ENCODE results near the gene DLL3. TPM values are rescaled to one million over a fixed set of nuclear protein-coding genes. Genes with fewer than 3 reads are reported as not detected.

DLL3 gene
- total RNA-seq, 1 donor = not detected

DNA sequence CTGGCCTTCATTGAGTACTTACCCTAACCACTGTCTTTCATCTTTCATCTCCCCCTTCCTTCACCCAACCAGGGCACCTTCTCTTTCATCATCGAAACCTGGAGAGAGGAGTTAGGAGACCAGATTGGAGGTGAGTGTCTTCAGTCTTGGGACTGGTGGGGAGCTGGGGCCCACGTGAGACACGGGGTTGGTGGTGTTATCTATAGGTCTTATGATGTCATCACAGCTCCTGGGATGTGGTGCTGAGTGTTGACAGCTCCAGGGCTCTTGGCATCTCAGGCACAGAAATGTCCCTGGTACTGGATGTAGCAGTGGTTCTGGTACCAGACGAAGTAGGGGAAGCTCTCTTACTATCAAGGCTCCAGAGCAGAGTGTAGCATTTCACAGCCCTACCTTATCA is 1.8 kb downstream of the DLL3 start:
- Histone ChIP-seq H3K4me3 (ENCODE audit: low read length) (no peak overlapping the region), H3K27me3 (ENCODE audit: insufficient read depth, low read length) (peaks cover 42% of the 10 kb centered on the region), H3K9me3 (ENCODE audit: low read depth, low read length) (no peaks in the 10 kb centered on the region), H3K4me1 (ENCODE audit: insufficient read depth, low read length) (peaks cover 20% of the 10 kb centered on the region)

GRCh38 chr19:39501340-39501739 is 2.6 kb downstream of the DLL3 start:
- Histone ChIP-seq H3K4me1 (ENCODE audit: insufficient read depth, low read length) (peaks cover 20% of the 10 kb centered on the region), H3K27me3 (ENCODE audit: insufficient read depth, low read length) (peaks cover 45% of the 10 kb centered on the region), H3K9me3 (ENCODE audit: low read depth, low read length) (no peaks in the 10 kb centered on the region), H3K4me3 (ENCODE audit: low read length) (no peak overlapping the region)

GRCh38 chr19:39502640-39503417 is 4.1 kb downstream of the DLL3 start:
- Histone ChIP-seq H3K4me1 (ENCODE audit: insufficient read depth, low read length) (peaks cover 26% of the 10 kb centered on the region), H3K27me3 (ENCODE audit: insufficient read depth, low read length) (peaks cover 50% of the 10 kb centered on the region), H3K9me3 (ENCODE audit: low read depth, low read length) (no peaks in the 10 kb centered on the region), H3K4me3 (ENCODE audit: low read length) (no peak overlapping the region)

- H3K4me3 ChIP-seq (ENCODE audit: low read length) = no peak overlapping the region
- H3K9me3 ChIP-seq (ENCODE audit: low read depth, low read length) = no peaks in the 10 kb centered on the region
- peaks cover 12% of the 10 kb centered on the region for H3K4me1 ChIP-seq (ENCODE audit: insufficient read depth, low read length)
- H3K27me3 ChIP-seq (ENCODE audit: insufficient read depth, low read length) = peaks cover 26% of the 10 kb centered on the region
Observed at GRCh38 chr19:39506598-39506943, 7.8 kb downstream of the DLL3 start.

- H3K4me1 ChIP-seq (ENCODE audit: insufficient read depth, low read length) = peaks cover 12% of the 10 kb centered on the region
- peak overlapping the region; percentile 28 for H3K4me3 ChIP-seq (ENCODE audit: low read length)
- H3K27me3 ChIP-seq (ENCODE audit: insufficient read depth, low read length) = peaks cover 27% of the 10 kb centered on the region
- no peaks in the 10 kb centered on the region for H3K9me3 ChIP-seq (ENCODE audit: low read depth, low read length)
Observed at GRCh38 chr19:39506944-39507714, 8.4 kb downstream of the DLL3 start.

DNA sequence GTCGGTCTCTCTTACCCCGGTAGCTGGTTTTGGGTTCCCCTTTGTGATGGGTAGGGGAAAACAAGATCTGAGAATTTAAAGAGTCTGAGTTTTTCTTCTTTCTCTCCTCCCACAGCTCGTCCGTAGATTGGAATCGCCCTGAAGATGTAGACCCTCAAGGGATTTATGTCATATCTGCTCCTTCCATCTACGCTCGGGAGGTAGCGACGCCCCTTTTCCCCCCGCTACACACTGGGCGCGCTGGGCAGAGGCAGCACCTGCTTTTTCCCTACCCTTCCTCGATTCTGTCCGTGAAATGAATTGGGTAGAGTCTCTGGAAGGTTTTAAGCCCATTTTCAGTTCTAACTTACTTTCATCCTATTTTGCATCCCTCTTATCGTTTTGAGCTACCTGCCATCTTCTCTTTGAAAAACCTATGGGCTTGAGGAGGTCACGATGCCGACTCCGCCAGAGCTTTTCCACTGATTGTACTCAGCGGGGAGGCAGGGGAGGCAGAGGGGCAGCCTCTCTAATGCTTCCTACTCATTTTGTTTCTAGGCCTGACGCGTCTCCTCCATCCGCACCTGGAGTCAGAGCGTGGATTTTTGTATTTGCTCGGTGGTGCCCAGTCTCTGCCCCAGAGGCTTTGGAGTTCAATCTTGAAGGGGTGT is 9.1 kb downstream of the DLL3 start:
- Histone ChIP-seq H3K4me1 (ENCODE audit: insufficient read depth, low read length) (peaks cover 11% of the 10 kb centered on the region), H3K4me3 (ENCODE audit: low read length) (no peak overlapping the region), H3K27me3 (ENCODE audit: insufficient read depth, low read length) (peaks cover 28% of the 10 kb centered on the region), H3K9me3 (ENCODE audit: low read depth, low read length) (no peaks in the 10 kb centered on the region)

DNA sequence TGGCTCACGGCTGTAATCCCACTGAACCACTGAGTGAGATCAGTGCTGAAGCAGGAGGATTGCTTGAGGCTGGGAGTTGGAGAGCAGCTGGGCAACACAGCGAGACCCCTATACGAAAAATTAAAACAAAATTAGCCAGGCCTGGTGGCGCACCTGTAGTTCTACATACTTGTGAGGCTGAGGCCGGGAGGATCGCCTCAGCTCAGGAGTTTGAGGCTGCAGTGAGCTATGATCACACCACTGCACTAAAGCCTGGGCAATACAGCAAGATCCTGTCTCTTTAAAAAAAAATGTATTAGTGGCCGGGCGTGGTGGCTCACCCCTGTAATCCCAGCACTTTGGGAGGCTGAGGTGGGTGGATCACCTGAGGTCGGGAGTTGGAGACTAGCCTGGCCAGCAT is 9.9 kb downstream of the DLL3 start:
- Histone ChIP-seq H3K9me3 (ENCODE audit: low read depth, low read length) (no peaks in the 10 kb centered on the region), H3K4me3 (ENCODE audit: low read length) (no peak overlapping the region), H3K4me1 (ENCODE audit: insufficient read depth, low read length) (peaks cover 8% of the 10 kb centered on the region), H3K27me3 (ENCODE audit: insufficient read depth, low read length) (peaks cover 35% of the 10 kb centered on the region)

DNA sequence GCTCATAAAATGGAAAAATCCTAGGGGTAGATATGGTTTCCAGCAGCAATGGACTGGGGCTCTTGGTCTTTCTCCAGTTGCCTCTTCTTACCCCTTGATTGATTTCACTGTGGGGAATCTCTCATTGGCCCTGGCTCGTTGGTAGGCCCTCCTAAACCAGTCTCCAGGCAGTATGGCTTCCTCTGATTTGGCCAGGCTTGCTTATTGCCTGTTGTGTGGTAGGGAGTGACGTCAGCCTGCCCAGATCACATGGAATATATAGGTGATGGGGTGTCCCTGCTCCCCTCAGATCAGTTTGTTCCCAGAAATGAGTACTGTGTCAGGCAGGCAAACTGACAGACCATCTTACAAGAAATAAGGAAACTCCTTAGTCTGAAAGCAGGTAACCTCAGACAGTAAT is 10.5 kb downstream of the DLL3 start:
- H3K9me3 ChIP-seq (ENCODE audit: low read depth, low read length) = no peaks in the 10 kb centered on the region
- no peak overlapping the region for H3K4me3 ChIP-seq (ENCODE audit: low read length)
- peaks cover 8% of the 10 kb centered on the region for H3K4me1 ChIP-seq (ENCODE audit: insufficient read depth, low read length)
- peaks cover 41% of the 10 kb centered on the region for H3K27me3 ChIP-seq (ENCODE audit: insufficient read depth, low read length)

- Histone ChIP-seq H3K27me3 (ENCODE audit: insufficient read depth, low read length) (peaks cover 49% of the 10 kb centered on the region), H3K4me1 (ENCODE audit: insufficient read depth, low read length) (peaks cover 14% of the 10 kb centered on the region), H3K4me3 (ENCODE audit: low read length) (no peak overlapping the region), H3K9me3 (ENCODE audit: low read depth, low read length) (no peaks in the 10 kb centered on the region)
Observed at GRCh38 chr19:39512988-39513387, 14.2 kb downstream of the DLL3 start.

DNA sequence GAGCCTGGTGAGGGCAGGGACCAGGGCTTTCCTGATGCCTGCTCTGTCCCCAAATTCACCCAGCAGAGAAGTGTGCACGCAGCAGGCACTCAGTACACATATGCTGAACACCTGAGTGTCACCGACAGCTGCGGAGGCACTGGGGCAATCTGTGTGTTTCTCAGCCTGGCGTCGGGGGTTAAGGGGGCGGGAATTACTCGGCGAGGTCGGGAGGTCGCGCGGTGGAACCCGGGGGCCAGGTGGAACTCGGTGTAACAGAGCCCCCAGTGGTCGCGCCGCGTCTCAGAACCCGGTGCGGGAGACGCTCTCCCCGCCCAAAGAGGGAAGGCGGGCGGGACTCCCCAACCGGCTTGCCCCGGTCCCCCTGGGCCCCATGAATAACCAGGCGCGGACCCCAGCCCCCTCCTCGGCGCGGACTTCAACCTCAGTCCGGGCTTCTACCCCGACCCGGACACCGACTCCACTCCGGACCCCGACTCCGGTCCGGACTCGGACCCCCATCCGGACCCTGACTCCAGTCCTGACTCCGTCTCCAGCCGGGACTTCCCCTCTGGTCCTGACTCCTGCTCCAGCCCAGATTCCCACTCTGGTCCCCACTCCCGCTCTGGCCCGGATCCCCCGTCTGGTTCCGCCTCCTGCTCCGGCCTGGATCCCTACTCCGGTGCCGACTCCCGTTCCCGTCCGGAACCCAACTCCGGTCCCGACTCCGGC is 16.2 kb downstream of the DLL3 start, which contains the start of gene SELENOV:
SELENOV (plus strand) TSS at position 300 of the 711 bp plus-strand sequence; CDS start at position 374, 74 bp downstream.
- Histone ChIP-seq H3K9me3 (ENCODE audit: low read depth, low read length) (no peaks in the 10 kb centered on the region), H3K27me3 (ENCODE audit: insufficient read depth, low read length) (peaks cover 43% of the 10 kb centered on the region), H3K4me3 (ENCODE audit: low read length) (no peak within 1 kb of the TSS), H3K4me1 (ENCODE audit: insufficient read depth, low read length) (peaks cover 14% of the 10 kb centered on the region)

DNA sequence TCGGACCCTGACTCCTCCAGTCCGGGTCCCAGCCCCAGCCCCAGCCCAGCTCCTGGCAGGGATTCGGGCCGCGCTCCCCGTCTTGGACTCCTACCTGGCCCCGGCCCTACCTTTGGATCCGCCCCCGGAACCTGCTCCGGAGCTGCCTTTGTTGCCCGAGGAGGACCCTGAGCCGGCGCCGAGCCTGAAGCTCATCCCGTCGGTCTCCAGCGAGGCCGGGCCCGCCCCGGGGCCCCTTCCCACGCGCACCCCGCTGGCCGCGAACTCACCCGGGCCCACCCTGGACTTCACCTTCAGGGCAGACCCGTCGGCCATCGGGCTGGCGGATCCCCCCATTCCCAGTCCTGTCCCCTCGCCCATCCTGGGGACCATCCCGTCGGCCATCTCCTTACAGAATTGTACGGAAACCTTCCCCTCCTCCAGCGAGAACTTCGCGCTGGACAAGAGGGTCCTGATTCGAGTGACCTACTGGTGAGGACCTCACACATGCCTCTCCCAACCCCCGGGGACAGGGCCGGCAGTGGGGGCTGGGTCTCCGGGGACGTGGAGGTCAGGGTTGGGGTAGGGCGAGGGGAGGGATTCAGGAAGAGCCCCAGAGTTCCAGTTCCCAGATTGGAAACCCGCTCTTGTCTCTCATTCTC is 16.9 kb downstream of the DLL3 start:
- H3K4me3 ChIP-seq (ENCODE audit: low read length) = no peak overlapping the region

GRCh38 chr19:39516270-39516669 is 17.5 kb downstream of the DLL3 start:
- H3K4me1 ChIP-seq (ENCODE audit: insufficient read depth, low read length) = peaks cover 14% of the 10 kb centered on the region
- H3K27me3 ChIP-seq (ENCODE audit: insufficient read depth, low read length) = peaks cover 43% of the 10 kb centered on the region
- no peak overlapping the region for H3K4me3 ChIP-seq (ENCODE audit: low read length)
- no peaks in the 10 kb centered on the region for H3K9me3 ChIP-seq (ENCODE audit: low read depth, low read length)

More for the DNA sequence above, 16.9 kb downstream of the DLL3 start:
- Histone ChIP-seq H3K9me3 (ENCODE audit: low read depth, low read length) (no peaks in the 10 kb centered on the region), H3K27me3 (ENCODE audit: insufficient read depth, low read length) (peaks cover 43% of the 10 kb centered on the region), H3K4me1 (ENCODE audit: insufficient read depth, low read length) (peaks cover 14% of the 10 kb centered on the region)

DNA sequence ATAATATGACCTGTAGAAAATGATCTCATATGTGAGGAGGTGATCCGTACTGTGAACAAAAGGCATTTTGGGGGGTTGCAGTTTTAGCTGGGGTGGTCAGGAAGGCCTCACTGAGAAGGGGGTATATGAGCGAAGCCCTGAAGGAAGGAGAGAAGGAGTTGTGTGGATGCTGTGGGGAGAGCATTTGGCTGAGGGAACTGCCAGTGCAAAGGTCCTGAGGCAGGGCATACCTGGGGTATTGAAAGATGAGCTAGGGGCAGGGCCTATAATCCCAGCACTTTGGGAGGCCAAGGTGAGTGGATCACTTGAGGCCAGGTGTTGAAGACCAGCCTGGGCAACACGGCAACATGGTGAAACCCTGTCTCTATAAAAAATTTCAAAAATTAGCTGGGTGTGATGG is 18.7 kb downstream of the DLL3 start:
- peaks cover 39% of the 10 kb centered on the region for H3K27me3 ChIP-seq (ENCODE audit: insufficient read depth, low read length)
- H3K9me3 ChIP-seq (ENCODE audit: low read depth, low read length) = no peaks in the 10 kb centered on the region
- peaks cover 14% of the 10 kb centered on the region for H3K4me1 ChIP-seq (ENCODE audit: insufficient read depth, low read length)
- H3K4me3 ChIP-seq (ENCODE audit: low read length) = no peak overlapping the region

- no peak overlapping the region for H3K4me3 ChIP-seq (ENCODE audit: low read length)
- H3K9me3 ChIP-seq (ENCODE audit: low read depth, low read length) = no peaks in the 10 kb centered on the region
- peaks cover 35% of the 10 kb centered on the region for H3K27me3 ChIP-seq (ENCODE audit: insufficient read depth, low read length)
- peaks cover 14% of the 10 kb centered on the region for H3K4me1 ChIP-seq (ENCODE audit: insufficient read depth, low read length)
Observed at GRCh38 chr19:39518458-39518857, 19.7 kb downstream of the DLL3 start.
